Kidney (tissue), 14 donors: ENCODE measurements around the gene KLK10. TPM values are rescaled to one million over a fixed set of nuclear protein-coding genes. Genes with fewer than 3 reads are reported as not detected.

Experiments used
- DNase-seq, 5 donors: peaks; one replicate each; pipeline ENCODE4 v3.0.0-alpha.2; 2013 to 2020
- FAIRE-seq: peaks from 2 replicates; lab custom pipeline; 2012; peaks lifted over from hg19 to GRCh38; lab: Jason Lieb, UNC
- H3K27ac ChIP-seq, 2 donors: one replicate each; pipeline ENCODE4 v1.7.0; 2013; ENCODE audit warnings: low read depth in 2 of 2, low read length in 2 of 2, inconsistent platforms in 1 of 2
- H3K27me3 ChIP-seq: one replicate; pipeline ENCODE4 v1.7.1; 2013; ENCODE audit warnings: low read length, inconsistent platforms; ENCODE audit not compliant: control insufficient read depth, insufficient read depth
- H3K36me3 ChIP-seq, 3 donors: one replicate each; pipeline versions ENCODE4 v1.7.0 to v1.7.1; 2013; ENCODE audit warnings: low read length in 3 of 3, control low read depth in 1 of 3, inconsistent platforms in 1 of 3; ENCODE audit not compliant: insufficient read depth in 3 of 3, control insufficient read depth in 2 of 3
- H3K4me1 ChIP-seq, 3 donors: one replicate each; pipeline versions ENCODE4 v1.7.0 to v1.7.1; 2013; ENCODE audit warnings: low read length in 3 of 3, inconsistent platforms in 1 of 3, low read depth in 1 of 3; ENCODE audit not compliant: control insufficient read depth in 2 of 3, insufficient read depth in 2 of 3
- H3K4me3 ChIP-seq, 3 donors: one replicate each; pipeline versions ENCODE4 v1.7.0 to v1.8.1; 2013; ENCODE audit warnings: low read length in 3 of 3, control low read depth in 1 of 3, inconsistent platforms in 1 of 3
- H3K9ac ChIP-seq, 3 donors: one replicate each; pipeline versions ENCODE4 v1.7.0 to v1.7.1; 2013; ENCODE audit warnings: low read length in 3 of 3, control low read depth in 1 of 3, inconsistent platforms in 1 of 3
- H3K9me3 ChIP-seq, 3 donors: one replicate each; pipeline versions ENCODE4 v1.7.0 to v1.7.1; 2013; ENCODE audit warnings: low read length in 3 of 3, control low read depth in 1 of 3, inconsistent platforms in 1 of 3; ENCODE audit not compliant: control insufficient read depth in 2 of 3, insufficient read depth in 1 of 3
- intact Hi-C: fragments of 100-400 bp; cut with DNase I; formaldehyde crosslinking; loops from one replicate; pipeline ENCODE4 v1.11.1; 2022
- polyA plus RNA-seq: library from polyadenylated mRNA; stranded (reverse); fragments of 350-450 nt; fragmentation: Illumina TruSeq; extraction: RNeasy Lipid Tissue Mini Kit (QIAGEN cat#74804); gene quantifications from one replicate; pipeline ENCODE4 v1.2.3, GENCODE V29; 2014; ENCODE audit warnings: low read depth, low replicate concordance; ENCODE audit not compliant: insufficient read depth
- total RNA-seq: library from RNA; stranded (reverse); fragmentation: NEBNext Ultra II Directional; extraction: Animal tissue kit (Norgen Biotek cat#: 25700); gene quantifications from one replicate; pipeline ENCODE4 v1.2.1, GENCODE V29; 2021
- TF ChIP-seq, protein P1 (sequence below): IDR thresholded peaks from 3 replicates; pipeline ENCODE4 v1.5.1; 2012; ENCODE audit warnings: mild to moderate bottlenecking, moderate library complexity, borderline replicate concordance; ENCODE audit not compliant: insufficient read depth; ENCODE audit errors: extremely low read depth
- donor health status: control.
- donor health status: control.
- donor health status: control.
- donor health status: control.
- donor health status: control.
- donor health status: DM: yes; HTN: yes; CAD: no.
- donor health status: Normal renal cell carcinoma (clear cell type).

Gene KLK10
- total and polyA plus RNA-seq, 2 donors from 2014 or later = 0.63 TPM; not detected in 1

DNA sequence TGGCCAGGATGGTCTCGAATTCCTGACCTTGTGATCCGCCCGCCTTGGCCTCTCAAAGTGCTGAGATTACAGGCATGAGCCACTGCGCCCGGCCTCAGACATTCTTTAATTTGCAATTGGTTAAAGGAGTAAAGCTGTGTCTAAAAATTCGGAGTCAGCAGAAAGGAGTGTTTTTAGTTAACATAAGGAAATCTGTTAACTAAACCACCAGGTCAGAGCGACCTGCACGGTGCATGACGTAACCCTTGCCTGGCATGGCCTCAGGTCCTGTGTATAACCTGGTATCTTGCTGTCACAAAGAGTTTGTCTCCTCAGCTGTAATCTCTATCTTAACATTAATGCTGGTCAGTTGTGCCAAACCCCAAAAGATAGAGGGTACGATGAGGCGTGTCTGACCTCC, 24.8 kb upstream of the KLK10 start:
- no peaks in the 10 kb centered on the region for H3K27me3 ChIP-seq
- H3K9me3 ChIP-seq = no peaks in the 10 kb centered on the region
- no peak overlapping the region for H3K9ac ChIP-seq
- FAIRE-seq (no peak), DNase-seq (no peak)
- intact Hi-C loops = no loop called here
- H3K4me1 ChIP-seq = no peaks in the 10 kb centered on the region
- no peak overlapping the region for H3K27ac ChIP-seq
- H3K4me3 ChIP-seq = no peak overlapping the region
- TF ChIP-seq, protein P1, sequence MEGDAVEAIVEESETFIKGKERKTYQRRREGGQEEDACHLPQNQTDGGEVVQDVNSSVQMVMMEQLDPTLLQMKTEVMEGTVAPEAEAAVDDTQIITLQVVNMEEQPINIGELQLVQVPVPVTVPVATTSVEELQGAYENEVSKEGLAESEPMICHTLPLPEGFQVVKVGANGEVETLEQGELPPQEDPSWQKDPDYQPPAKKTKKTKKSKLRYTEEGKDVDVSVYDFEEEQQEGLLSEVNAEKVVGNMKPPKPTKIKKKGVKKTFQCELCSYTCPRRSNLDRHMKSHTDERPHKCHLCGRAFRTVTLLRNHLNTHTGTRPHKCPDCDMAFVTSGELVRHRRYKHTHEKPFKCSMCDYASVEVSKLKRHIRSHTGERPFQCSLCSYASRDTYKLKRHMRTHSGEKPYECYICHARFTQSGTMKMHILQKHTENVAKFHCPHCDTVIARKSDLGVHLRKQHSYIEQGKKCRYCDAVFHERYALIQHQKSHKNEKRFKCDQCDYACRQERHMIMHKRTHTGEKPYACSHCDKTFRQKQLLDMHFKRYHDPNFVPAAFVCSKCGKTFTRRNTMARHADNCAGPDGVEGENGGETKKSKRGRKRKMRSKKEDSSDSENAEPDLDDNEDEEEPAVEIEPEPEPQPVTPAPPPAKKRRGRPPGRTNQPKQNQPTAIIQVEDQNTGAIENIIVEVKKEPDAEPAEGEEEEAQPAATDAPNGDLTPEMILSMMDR = no peak
- H3K36me3 ChIP-seq = no peaks in the 10 kb centered on the region

DNA sequence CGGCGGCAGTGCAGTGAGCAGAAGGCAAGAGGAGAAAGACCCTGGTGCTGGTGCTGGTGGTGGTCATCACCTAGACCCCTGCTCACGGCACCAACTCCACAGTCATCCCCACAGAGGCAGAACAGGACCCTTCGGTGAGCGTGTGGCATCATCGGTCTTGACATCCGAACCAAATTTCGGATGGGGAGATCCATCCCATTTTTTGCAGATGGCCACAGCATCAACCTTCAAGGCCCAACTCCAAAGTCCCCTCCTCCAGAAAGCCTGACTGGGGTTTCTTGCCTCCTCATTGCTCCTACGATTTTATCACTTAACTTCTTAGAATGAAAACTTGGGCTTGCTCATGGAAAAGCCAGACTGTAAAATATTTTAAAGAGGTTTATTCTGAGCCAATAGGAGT, 24.0 kb upstream of the KLK10 start:
- no peaks in the 10 kb centered on the region for H3K4me1 ChIP-seq
- no peak overlapping the region for H3K9ac ChIP-seq
- H3K36me3 ChIP-seq = no peaks in the 10 kb centered on the region
- no peak for FAIRE-seq
- H3K27ac ChIP-seq = no peak overlapping the region
- no peak overlapping the region for H3K4me3 ChIP-seq
- no peaks in the 10 kb centered on the region for H3K27me3 ChIP-seq
- TF ChIP-seq, protein P1 = no peak
- DNase-seq = no peak
- H3K9me3 ChIP-seq = no peaks in the 10 kb centered on the region
- intact Hi-C loops = no loop called here

DNA sequence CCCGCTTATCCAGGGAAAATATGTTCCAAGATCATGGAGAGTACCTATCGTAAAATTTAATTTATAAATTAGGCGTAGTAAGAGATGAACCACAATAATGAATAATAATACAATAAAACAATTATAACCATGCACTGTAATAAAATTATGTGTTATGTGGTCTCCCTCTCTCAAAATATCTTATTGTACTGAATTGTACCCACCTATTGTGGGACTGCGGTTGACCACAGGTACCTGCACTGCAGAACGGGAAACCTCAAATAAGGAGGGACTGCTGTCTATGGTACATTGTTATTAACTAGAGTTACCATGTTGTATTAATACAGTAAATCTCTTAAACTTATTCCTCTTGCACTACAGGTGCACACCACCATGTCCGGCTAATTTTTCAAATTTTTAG, 20.6 kb upstream of the KLK10 start:
- H3K27ac ChIP-seq = no peak overlapping the region
- no peak for DNase-seq
- H3K36me3 ChIP-seq = no peaks in the 10 kb centered on the region
- FAIRE-seq = no peak
- no peaks in the 10 kb centered on the region for H3K27me3 ChIP-seq
- H3K4me1 ChIP-seq = no peaks in the 10 kb centered on the region
- no peak overlapping the region for H3K9ac ChIP-seq
- H3K4me3 ChIP-seq = no peak overlapping the region
- H3K9me3 ChIP-seq = no peaks in the 10 kb centered on the region
- intact Hi-C loops = no loop called here
- TF ChIP-seq, protein P1 = no peak

DNA sequence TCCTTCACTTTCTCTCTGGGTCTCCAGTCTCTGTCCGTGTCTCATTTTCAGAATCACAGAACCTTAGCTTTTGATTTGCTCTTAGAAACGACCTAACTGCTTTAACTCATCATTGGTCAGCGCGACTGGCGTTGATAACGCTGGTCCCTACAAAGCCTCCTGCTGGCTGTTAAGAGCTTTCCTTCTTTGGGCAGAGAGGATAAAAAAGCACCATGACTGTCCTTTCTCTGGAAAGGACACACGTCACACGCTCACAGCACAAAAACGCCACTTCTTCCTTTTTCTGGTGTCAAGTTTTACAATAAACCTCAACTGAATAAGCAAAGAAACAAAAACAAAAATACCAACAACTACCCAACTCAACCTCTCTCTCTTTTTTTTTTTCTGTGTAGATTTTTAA, 17.0 kb upstream of the KLK10 start:
- intact Hi-C loops = no loop called here
- Histone ChIP-seq H3K4me3 (no peak overlapping the region), H3K36me3 (no peaks in the 10 kb centered on the region), H3K9ac (no peak overlapping the region), H3K4me1 (no peaks in the 10 kb centered on the region), H3K27ac (no peak overlapping the region), H3K9me3 (no peaks in the 10 kb centered on the region), H3K27me3 (no peaks in the 10 kb centered on the region)
- DNase-seq = no peak
- TF ChIP-seq, protein P1 = no peak
- no peak for FAIRE-seq
